ENCODE results near the gene ADAM12. TPM values are rescaled to one million over a fixed set of nuclear protein-coding genes. Genes with fewer than 3 reads are reported as not detected.

The ADAM12 gene
- total and polyA plus RNA-seq, 9 of the 15 experiments (the other 6 are each of a cell fraction or from before 2014, with no cell fraction given) = not detected

- no peak overlapping the region for H2AFZ ChIP-seq (ENCODE audit: low read depth, low read length)
- H3K4me1 ChIP-seq (replicated peaks in 1 of 2; ENCODE audit: control insufficient read depth in 2 of 2, insufficient read depth in 2 of 2, low read length in 2 of 2) = no peaks in the 10 kb centered on the region
- in situ Hi-C loops (cut with MboI) (no loop called here), intact Hi-C loops (cut with micrococcal nuclease) (loop anchor here (10.0 kb wide), 1 partner anchor 138 kb away; no protein-coding TSS in a partner anchor)
- no TSS peak for BruUV-seq (replicated peaks)
- H3K9me3 ChIP-seq (replicated peaks; ENCODE audit: control insufficient read depth, insufficient read depth, low read depth, low read length) = no peaks in the 10 kb centered on the region
- no peaks in the 10 kb centered on the region for H3K79me2 ChIP-seq (ENCODE audit: control insufficient read depth, insufficient read depth, low read length)
- no peaks in the 10 kb centered on the region for H3K9me1 ChIP-seq (ENCODE audit: control insufficient read depth, insufficient read depth, low read length)
- FAIRE-seq = no peak
- no peaks in the 10 kb centered on the region for H3K27me3 ChIP-seq (ENCODE audit: control insufficient read depth in 2 of 2, insufficient read depth in 2 of 2, low read length in 2 of 2)
- H3K9ac ChIP-seq (ENCODE audit: insufficient read depth in 1 of 2, low read depth in 2 of 2, low read length in 2 of 2) = no peak overlapping the region
- POLR2A ChIA-PET = no interaction called here
- H3K4me2 ChIP-seq (ENCODE audit: insufficient read depth, low read length) = no peak overlapping the region
- H4K20me1 ChIP-seq (replicated peaks; ENCODE audit: control insufficient read depth, insufficient read depth, low read length) = no peaks in the 10 kb centered on the region
- no peak overlapping the region for H3K4me3 ChIP-seq
- no peak for ATAC-seq
- DNase-seq (ENCODE audit: extremely low read depth in 1 of 4, low spot score in 3 of 4) = no peak
- no peak overlapping the region for H3K27ac ChIP-seq (ENCODE audit: extremely low read depth, low read depth, low read length)
- 0% methylated on average over 3 of the region's 3 CpGs for whole genome bisulfite sequencing (ENCODE audit: insufficient coverage, low coverage, missing lambda C conversion rate)
- H3K36me3 ChIP-seq (ENCODE audit: control insufficient read depth, insufficient read depth, low read length) = no peaks in the 10 kb centered on the region
- CTCF ChIA-PET (ENCODE audit: low intra/inter-chr PET ratio) = interaction anchor here (1.3 kb wide), 1 partner anchor 435 kb away, joined by 4 read pairs; no protein-coding TSS in a partner anchor
- TF ChIP-seq ELF4 (CRISPR knock-in tag; IDR thresholded peaks at IDR 0.05) (no peak), JUN (IDR thresholded peaks at IDR 0.05; ENCODE audit: borderline replicate concordance, low read depth, low read length) (no peak), JUN (CRISPR knock-in tag; IDR thresholded peaks at IDR 0.05; ENCODE audit: borderline replicate concordance) (no peak), ZNF263 (CRISPR knock-in tag; IDR thresholded peaks at IDR 0.05; ENCODE audit: borderline replicate concordance) (no peak), ARHGAP35 (IDR thresholded peaks at IDR 0.05; ENCODE audit: partially characterized antibody) (no peak), ZNF24 (IDR thresholded peaks at IDR 0.05) (no peak), ZNF354B (CRISPR knock-in tag; IDR thresholded peaks at IDR 0.05) (no peak), RUNX1 (IDR thresholded peaks at IDR 0.05; ENCODE audit: low read depth) (no peak), HES1 (IDR thresholded peaks at IDR 0.05; ENCODE audit: low read depth) (no peak), COPS2 (conservative IDR thresholded peaks at IDR 0.05) (no peak), BRD9 (IDR thresholded peaks at IDR 0.05; ENCODE audit: low read depth, partially characterized antibody) (no peak), ZNF699 (CRISPR knock-in tag; IDR thresholded peaks at IDR 0.05; ENCODE audit: insufficient replicate concordance) (no peak), CEBPZ (IDR thresholded peaks at IDR 0.05; ENCODE audit: borderline replicate concordance, low read depth, low read length) (no peak), ZNF77 (CRISPR knock-in tag; IDR thresholded peaks at IDR 0.05) (no peak), ZKSCAN8 (CRISPR knock-in tag; IDR thresholded peaks at IDR 0.05) (no peak), MYC (IDR thresholded peaks at IDR 0.05; ENCODE audit: low read depth, low read length) (no peak), MYC (CRISPR knock-in tag; IDR thresholded peaks at IDR 0.05; ENCODE audit: borderline replicate concordance, low read depth) (no peak), ZZZ3 (IDR thresholded peaks at IDR 0.05) (no peak)
- TF ChIP-seq, protein P1, sequence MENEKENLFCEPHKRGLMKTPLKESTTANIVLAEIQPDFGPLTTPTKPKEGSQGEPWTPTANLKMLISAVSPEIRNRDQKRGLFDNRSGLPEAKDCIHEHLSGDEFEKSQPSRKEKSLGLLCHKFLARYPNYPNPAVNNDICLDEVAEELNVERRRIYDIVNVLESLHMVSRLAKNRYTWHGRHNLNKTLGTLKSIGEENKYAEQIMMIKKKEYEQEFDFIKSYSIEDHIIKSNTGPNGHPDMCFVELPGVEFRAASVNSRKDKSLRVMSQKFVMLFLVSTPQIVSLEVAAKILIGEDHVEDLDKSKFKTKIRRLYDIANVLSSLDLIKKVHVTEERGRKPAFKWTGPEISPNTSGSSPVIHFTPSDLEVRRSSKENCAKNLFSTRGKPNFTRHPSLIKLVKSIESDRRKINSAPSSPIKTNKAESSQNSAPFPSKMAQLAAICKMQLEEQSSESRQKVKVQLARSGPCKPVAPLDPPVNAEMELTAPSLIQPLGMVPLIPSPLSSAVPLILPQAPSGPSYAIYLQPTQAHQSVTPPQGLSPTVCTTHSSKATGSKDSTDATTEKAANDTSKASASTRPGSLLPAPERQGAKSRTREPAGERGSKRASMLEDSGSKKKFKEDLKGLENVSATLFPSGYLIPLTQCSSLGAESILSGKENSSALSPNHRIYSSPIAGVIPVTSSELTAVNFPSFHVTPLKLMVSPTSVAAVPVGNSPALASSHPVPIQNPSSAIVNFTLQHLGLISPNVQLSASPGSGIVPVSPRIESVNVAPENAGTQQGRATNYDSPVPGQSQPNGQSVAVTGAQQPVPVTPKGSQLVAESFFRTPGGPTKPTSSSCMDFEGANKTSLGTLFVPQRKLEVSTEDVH (IDR thresholded peaks at IDR 0.05; ENCODE audit: low read depth, partially characterized antibody) = no peak
Observed at GRCh38 chr10:126302476-126302756, 85.9 kb downstream of the ADAM12 start.

Data from K562 (cell line).